ENCODE measurements around the gene IL16. TPM values are rescaled to one million over a fixed set of nuclear protein-coding genes. Genes with fewer than 3 reads are reported as not detected.
A peak's percentile ranks its signal among the peaks of the same experiment; 100 is the strongest.

Gene IL16
- total RNA-seq, 2 donors from 2014 or later = 3.4 to 3.7 TPM

- Histone ChIP-seq H3K27me3 (no peaks in the 10 kb centered on the region), H3K36me3 (no peaks in the 10 kb centered on the region), H3K9ac (ENCODE audit: low read depth in 2 of 2, low read length in 2 of 2) (peak overlapping the region in 1 of 2 donors; percentile 65), H3K4me1 (no peaks in the 10 kb centered on the region), H3K4me3 (no peak overlapping the region), H3K27ac (peak overlapping the region; percentile 71), H3K9me3 (no peaks in the 10 kb centered on the region)
- TF ChIP-seq, protein P1, sequence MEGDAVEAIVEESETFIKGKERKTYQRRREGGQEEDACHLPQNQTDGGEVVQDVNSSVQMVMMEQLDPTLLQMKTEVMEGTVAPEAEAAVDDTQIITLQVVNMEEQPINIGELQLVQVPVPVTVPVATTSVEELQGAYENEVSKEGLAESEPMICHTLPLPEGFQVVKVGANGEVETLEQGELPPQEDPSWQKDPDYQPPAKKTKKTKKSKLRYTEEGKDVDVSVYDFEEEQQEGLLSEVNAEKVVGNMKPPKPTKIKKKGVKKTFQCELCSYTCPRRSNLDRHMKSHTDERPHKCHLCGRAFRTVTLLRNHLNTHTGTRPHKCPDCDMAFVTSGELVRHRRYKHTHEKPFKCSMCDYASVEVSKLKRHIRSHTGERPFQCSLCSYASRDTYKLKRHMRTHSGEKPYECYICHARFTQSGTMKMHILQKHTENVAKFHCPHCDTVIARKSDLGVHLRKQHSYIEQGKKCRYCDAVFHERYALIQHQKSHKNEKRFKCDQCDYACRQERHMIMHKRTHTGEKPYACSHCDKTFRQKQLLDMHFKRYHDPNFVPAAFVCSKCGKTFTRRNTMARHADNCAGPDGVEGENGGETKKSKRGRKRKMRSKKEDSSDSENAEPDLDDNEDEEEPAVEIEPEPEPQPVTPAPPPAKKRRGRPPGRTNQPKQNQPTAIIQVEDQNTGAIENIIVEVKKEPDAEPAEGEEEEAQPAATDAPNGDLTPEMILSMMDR (IDR thresholded peaks at IDR 0.05) = no peak
- intact Hi-C loops (cut with DNase I) = no loop called here
- no peak for DNase-seq
Observed at GRCh38 chr15:81295486-81296121, 98.9 kb downstream of the IL16 start.

DNA sequence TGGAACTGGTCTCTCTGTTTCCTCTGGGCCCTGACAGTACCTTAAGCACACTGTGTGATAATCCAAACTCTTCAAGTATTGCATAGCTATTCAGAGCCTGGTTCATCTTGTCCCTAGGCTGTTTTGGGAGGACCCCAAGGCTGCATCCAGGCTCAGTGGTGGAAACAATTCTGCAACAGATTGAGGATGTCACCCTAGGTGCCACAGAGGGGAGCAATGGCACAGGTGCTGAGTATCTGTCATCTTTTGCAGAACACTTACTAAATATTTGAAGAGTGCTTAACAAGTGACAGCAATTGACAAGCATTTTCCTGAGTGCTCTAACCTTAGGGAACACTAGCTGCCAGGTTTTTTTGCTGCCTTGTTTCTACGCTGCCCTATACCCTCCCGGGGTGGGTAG is 99.5 kb downstream of the IL16 start:
- Histone ChIP-seq H3K4me3 (no peak overlapping the region), H3K9ac (ENCODE audit: low read depth in 2 of 2, low read length in 2 of 2) (peak overlapping the region; percentile 41 to 65), H3K36me3 (no peaks in the 10 kb centered on the region), H3K9me3 (no peaks in the 10 kb centered on the region), H3K27ac (peak overlapping the region; percentile 71), H3K4me1 (no peaks in the 10 kb centered on the region), H3K27me3 (no peaks in the 10 kb centered on the region)
- no peak for DNase-seq
- intact Hi-C loops (cut with DNase I) = no loop called here
- TF ChIP-seq, protein P1 (IDR thresholded peaks at IDR 0.05) = no peak

DNA sequence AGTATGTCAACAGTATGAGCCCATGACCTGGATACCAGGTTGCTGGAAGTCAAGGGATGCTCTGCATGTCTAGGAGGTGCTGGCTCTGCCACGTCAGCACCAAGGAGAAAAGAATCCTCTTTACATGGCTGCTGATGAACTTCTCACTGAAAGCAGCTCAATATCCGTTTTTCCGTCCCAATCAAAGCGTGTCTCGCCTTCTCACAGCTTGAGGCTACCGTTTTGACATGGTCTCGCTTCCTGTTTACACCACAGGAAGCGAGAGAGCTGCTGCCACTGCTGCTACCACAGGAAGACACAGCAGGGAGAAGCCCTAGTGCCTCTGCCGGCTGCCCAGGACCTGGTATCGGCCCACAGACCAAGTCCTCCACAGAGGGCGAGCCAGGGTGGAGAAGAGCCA is 100.0 kb downstream of the IL16 start:
- DNase-seq = peak; percentile 49
- H3K9ac ChIP-seq (ENCODE audit: low read depth in 2 of 2, low read length in 2 of 2) = peak overlapping the region; percentile 41 to 65
- intact Hi-C loops (cut with DNase I) = no loop called here
- no peaks in the 10 kb centered on the region for H3K4me1 ChIP-seq
- no peaks in the 10 kb centered on the region for H3K9me3 ChIP-seq
- H3K27ac ChIP-seq = peak overlapping the region; percentile 71
- H3K27me3 ChIP-seq = no peaks in the 10 kb centered on the region
- H3K4me3 ChIP-seq = peak overlapping the region; percentile 35
- no peaks in the 10 kb centered on the region for H3K36me3 ChIP-seq
- TF ChIP-seq, protein P1 (IDR thresholded peaks at IDR 0.05) = no peak

- Histone ChIP-seq H3K36me3 (no peaks in the 10 kb centered on the region), H3K27me3 (no peaks in the 10 kb centered on the region), H3K4me3 (peak overlapping the region; percentile 35), H3K9me3 (no peaks in the 10 kb centered on the region), H3K4me1 (no peaks in the 10 kb centered on the region), H3K9ac (ENCODE audit: low read depth in 2 of 2, low read length in 2 of 2) (peak overlapping the region; percentile 28 to 65), H3K27ac (peak overlapping the region; percentile 71)
- TF ChIP-seq, protein P1 (IDR thresholded peaks at IDR 0.05) = no peak
- intact Hi-C loops (cut with DNase I) = no loop called here
- no peak for DNase-seq
Observed at GRCh38 chr15:81297147-81297572, 100.5 kb downstream of the IL16 start.

DNA sequence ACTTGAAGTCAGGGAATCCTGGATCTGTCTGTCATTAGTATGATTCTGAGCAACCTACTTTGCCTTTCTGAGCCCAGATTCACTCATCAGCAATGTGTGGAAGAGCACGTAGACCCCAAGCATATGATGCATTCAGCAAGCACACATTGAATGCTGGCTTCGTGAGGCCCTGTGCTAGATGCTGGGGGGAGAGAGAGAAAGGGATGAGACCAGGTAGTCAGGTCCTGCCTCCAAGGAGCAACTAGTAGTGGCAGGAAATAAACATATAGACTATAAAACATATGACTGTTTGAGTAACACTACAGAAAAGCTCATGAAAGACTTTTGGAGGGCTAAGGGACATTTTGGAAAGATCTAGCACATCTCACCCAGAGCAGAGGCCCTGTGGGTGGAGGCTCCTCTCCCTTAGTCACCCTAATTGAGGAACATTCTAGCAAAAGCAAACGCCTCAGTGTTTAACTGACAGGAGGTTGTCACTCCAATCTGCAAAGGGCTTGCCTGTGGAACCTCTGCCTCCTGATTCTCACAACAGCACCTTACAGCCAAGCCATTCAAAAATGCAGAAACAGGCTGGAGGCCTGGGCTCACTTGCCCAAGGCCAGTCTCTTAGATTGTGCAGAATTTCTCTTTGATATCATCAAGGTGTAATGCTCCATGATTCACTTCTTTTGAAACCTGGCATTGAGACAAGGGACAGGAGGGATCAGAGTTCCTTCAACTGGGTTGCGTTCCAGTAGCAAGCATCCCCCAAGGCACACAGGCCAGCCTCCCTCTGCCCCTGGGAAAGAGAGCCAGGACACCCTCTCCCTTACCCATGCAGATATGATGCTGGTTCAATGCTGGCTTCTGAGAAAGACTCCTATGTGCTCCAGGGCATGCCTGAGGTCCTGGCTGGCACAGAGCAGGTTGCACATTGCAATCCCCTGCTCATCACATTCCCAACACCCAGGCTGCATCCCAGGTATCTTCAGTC is 101.2 kb downstream of the IL16 start:
- DNase-seq = no peak
- H3K9ac ChIP-seq (ENCODE audit: low read depth in 2 of 2, low read length in 2 of 2) = peak overlapping the region; percentile 28 to 65
- H3K4me3 ChIP-seq = peak overlapping the region; percentile 35

More for the DNA sequence above, 101.2 kb downstream of the IL16 start:
- H3K36me3 ChIP-seq = no peaks in the 10 kb centered on the region
- TF ChIP-seq, protein P1 (IDR thresholded peaks at IDR 0.05) = no peak
- no peaks in the 10 kb centered on the region for H3K9me3 ChIP-seq
- no peaks in the 10 kb centered on the region for H3K4me1 ChIP-seq
- peak overlapping the region; percentile 71 for H3K27ac ChIP-seq
- intact Hi-C loops (cut with DNase I) = no loop called here
- no peaks in the 10 kb centered on the region for H3K27me3 ChIP-seq
